ENCODE results near the gene ABCC5.

DNA sequence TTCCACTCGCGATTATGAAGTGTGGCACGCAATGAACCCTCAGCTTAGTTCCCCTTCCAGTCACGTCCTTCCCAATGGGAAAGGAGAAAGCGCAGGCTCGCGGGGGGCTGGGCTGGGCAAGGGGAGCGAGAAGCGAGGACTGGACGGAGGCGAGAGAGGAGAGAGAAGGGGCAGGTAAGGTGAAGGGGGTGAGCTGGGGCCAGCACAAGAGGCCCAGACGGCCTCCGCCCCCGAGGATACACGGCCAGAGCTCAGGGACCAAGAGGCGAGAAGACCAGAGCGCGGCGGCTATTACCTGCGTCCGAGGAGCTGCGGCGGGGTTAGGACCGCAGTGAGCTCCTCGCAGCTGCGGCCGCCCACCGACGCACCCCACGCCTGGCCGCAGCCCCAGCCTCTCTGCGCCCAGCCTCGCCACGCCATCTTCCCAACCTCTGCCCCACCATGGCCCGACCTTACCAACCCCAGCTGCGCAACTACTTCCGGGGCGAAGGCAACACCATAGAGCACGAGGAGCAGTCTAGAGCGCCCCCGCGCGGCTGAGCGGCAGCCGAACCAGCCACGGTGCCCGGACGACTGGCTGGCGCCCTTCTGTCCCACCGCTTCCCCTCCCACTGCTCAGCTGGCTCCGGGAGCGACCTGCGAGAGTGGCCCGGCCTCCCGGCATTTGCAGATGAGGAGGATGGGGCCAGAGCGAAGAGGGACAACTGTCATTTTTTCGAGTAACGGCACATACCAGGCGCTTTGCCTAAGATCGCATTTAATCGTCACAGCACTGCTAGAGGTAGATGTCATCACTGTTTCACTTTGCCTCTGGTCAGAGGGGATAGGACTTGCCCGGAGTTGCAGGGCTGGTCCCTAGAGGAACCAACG, 133.0 kb downstream of the ABCC5 start, which contains the start of gene PARL:
- TF ChIP-seq EZH2 (IDR thresholded peaks at IDR 0.05; ENCODE audit: insufficient read depth, poor library complexity, severe bottlenecking) (no peak), EZH2phosphoT487 (IDR thresholded peaks at IDR 0.05; ENCODE audit: insufficient read depth, low read depth) (no peak)
